Astrocyte (in vitro differentiated cells and primary cell): ENCODE measurements around the gene CEP57. TPM values are rescaled to one million over a fixed set of nuclear protein-coding genes. Genes with fewer than 3 reads are reported as not detected.

Experiments
- DNase-seq: peaks from one replicate; pipeline ENCODE4 v3.0.0-alpha.2; 2010; ENCODE audit warnings: low read depth
- FAIRE-seq: peaks from 2 replicates; lab custom pipeline; 2011; peaks lifted over from hg19 to GRCh38; lab: Jason Lieb, UNC
- H2AFZ ChIP-seq: 2 replicates; pipeline ENCODE4 v1.6.0; 2012; ENCODE audit warnings: low read depth, low read length, inconsistent platforms
- H3K27ac ChIP-seq: 2 replicates; pipeline ENCODE4 v1.5.1; 2011; ENCODE audit warnings: low read depth, low read length, inconsistent platforms
- H3K27me3 ChIP-seq: 2 replicates; pipeline ENCODE4 v1.6.0; 2011; ENCODE audit warnings: low read length, inconsistent platforms; ENCODE audit not compliant: insufficient read depth
- H3K36me3 ChIP-seq: 2 replicates; pipeline ENCODE4 v1.5.1; 2011; ENCODE audit warnings: low read length, inconsistent platforms; ENCODE audit not compliant: insufficient read depth
- H3K4me1 ChIP-seq: 2 replicates; pipeline ENCODE4 v1.5.1; 2011; ENCODE audit warnings: low read length, inconsistent platforms; ENCODE audit not compliant: insufficient read depth
- H3K4me2 ChIP-seq: 2 replicates; pipeline ENCODE4 v1.6.0; 2012; ENCODE audit warnings: low read length, inconsistent platforms
- H3K4me3 ChIP-seq: 2 replicates; pipeline ENCODE4 v1.5.1; 2011; ENCODE audit warnings: low read depth, mild to moderate bottlenecking, low read length, inconsistent platforms; ENCODE audit not compliant: insufficient read depth
- H3K79me2 ChIP-seq: 2 replicates; pipeline ENCODE4 v1.6.0; 2012; ENCODE audit warnings: mild to moderate bottlenecking, low read length, inconsistent platforms; ENCODE audit not compliant: insufficient read depth
- H3K9ac ChIP-seq: 2 replicates; pipeline ENCODE4 v1.6.0; 2012; ENCODE audit warnings: mild to moderate bottlenecking, low read length, inconsistent platforms
- H3K9me3 ChIP-seq: 2 replicates; pipeline ENCODE4 v1.5.1; 2012; ENCODE audit warnings: low read depth, mild to moderate bottlenecking, low read length, inconsistent platforms; ENCODE audit not compliant: insufficient read depth
- H4K20me1 ChIP-seq: 2 replicates; pipeline ENCODE4 v1.6.0; 2012; ENCODE audit warnings: low read length, inconsistent platforms; ENCODE audit not compliant: insufficient read depth
- H3K27ac Mint-ChIP-seq: one replicate; pipeline ENCODE4 v1.8.0; 2021; ENCODE audit warnings: mild to moderate bottlenecking, mixed read lengths; ENCODE audit not compliant: unreplicated experiment
- H3K27me3 Mint-ChIP-seq: one replicate; pipeline ENCODE4 v1.8.0; 2021; ENCODE audit warnings: low read depth, mixed read lengths; ENCODE audit not compliant: unreplicated experiment
- H3K36me3 Mint-ChIP-seq: one replicate; pipeline ENCODE4 v1.8.0; 2021; ENCODE audit warnings: low read depth, mixed read lengths; ENCODE audit not compliant: unreplicated experiment
- H3K4me1 Mint-ChIP-seq: one replicate; pipeline ENCODE4 v1.8.0; 2021; ENCODE audit warnings: low read depth, mixed read lengths; ENCODE audit not compliant: unreplicated experiment
- H3K4me3 Mint-ChIP-seq: one replicate; pipeline ENCODE4 v1.8.0; 2021; ENCODE audit warnings: mild to moderate bottlenecking, moderate library complexity, mixed read lengths; ENCODE audit not compliant: unreplicated experiment
- H3K9me3 Mint-ChIP-seq: one replicate; pipeline ENCODE4 v1.8.0; 2021; ENCODE audit warnings: mild to moderate bottlenecking, mixed read lengths; ENCODE audit not compliant: unreplicated experiment
- EZH2 ChIP-seq: IDR thresholded peaks from 2 replicates; pipeline ENCODE4 v1.6.1; 2012; ENCODE audit warnings: mild to moderate bottlenecking, low read length, inconsistent platforms; ENCODE audit not compliant: insufficient read depth
- total RNA-seq: library from RNA; stranded (reverse); gene quantifications from 2 replicates; pipeline ENCODE4 v1.2.1, GENCODE V29; 2021
- TF ChIP-seq, protein P1 (sequence below): IDR thresholded peaks from 2 replicates; pipeline ENCODE4 v1.5.1; 2011; ENCODE audit warnings: low read depth, mild to moderate bottlenecking, inconsistent platforms, low read length, moderate library complexity; ENCODE audit not compliant: insufficient read depth

CEP57 gene
- total RNA-seq, 1 donor from 2014 or later, result 23.5 TPM

DNA sequence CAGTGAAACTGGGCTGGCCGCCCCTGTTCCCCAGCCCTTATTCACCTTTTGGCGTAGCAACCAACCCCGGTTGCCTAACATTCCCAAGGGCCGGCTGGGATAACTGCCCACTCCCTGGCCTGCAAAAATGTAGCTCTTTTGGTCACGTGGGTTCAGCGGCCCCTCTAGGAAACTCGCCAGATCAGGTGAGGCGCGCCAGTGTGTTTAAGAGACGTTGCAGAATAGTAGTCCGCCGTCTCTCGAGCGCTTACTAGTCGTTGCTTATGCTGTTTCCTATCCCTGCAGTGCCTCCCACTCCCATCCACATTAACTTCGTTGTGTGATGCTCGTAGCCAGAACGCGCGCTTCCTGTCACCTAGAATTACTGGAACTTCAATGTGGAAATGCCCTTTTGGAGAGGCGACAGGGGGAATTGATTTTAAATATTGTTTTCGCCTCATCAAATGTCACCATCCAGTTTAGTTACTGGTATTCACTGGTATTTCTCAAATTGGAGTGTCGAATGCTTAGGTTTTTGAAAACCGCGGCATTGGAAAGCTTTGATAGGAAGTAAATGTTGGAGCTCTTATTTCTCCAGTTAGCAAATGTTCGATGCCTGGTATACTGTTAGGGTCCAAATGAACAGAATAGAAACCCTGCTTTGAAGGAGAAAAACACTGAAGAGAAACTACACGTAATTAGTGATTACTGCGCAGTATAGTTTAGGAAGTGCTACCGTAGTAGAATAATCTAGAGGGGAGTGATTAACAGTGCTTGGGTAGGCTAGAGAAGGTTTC, 823 bp downstream of the CEP57 start:
- Histone ChIP-seq H3K9me3 (no peaks in the 10 kb centered on the region), H2AFZ (peak overlapping the region; percentile 92), H3K27ac (peak overlapping the region; percentile 99), H3K4me1 (peaks cover 13% of the 10 kb centered on the region), H3K9ac (peak overlapping the region; percentile 95), H3K4me2 (peak overlapping the region; percentile 96), H3K4me3 (peak overlapping the region; percentile 96), H3K79me2 (peaks cover 74% of the 10 kb centered on the region), H3K36me3 (peaks cover under 1% of the 10 kb centered on the region), H4K20me1 (peaks cover 5% of the 10 kb centered on the region), H3K27me3 (no peaks in the 10 kb centered on the region)
- Mint-ChIP-seq H3K36me3 (no peaks in the 10 kb centered on the region), H3K9me3 (no peaks in the 10 kb centered on the region), H3K27ac (peak overlapping the region; percentile 99), H3K27me3 (no peaks in the 10 kb centered on the region), H3K4me3 (peak overlapping the region; percentile 95), H3K4me1 (peaks cover 19% of the 10 kb centered on the region)
- peak; percentile 57 for DNase-seq
- no peak for FAIRE-seq
- no peak for TF ChIP-seq EZH2
- TF ChIP-seq, protein P1, sequence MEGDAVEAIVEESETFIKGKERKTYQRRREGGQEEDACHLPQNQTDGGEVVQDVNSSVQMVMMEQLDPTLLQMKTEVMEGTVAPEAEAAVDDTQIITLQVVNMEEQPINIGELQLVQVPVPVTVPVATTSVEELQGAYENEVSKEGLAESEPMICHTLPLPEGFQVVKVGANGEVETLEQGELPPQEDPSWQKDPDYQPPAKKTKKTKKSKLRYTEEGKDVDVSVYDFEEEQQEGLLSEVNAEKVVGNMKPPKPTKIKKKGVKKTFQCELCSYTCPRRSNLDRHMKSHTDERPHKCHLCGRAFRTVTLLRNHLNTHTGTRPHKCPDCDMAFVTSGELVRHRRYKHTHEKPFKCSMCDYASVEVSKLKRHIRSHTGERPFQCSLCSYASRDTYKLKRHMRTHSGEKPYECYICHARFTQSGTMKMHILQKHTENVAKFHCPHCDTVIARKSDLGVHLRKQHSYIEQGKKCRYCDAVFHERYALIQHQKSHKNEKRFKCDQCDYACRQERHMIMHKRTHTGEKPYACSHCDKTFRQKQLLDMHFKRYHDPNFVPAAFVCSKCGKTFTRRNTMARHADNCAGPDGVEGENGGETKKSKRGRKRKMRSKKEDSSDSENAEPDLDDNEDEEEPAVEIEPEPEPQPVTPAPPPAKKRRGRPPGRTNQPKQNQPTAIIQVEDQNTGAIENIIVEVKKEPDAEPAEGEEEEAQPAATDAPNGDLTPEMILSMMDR, result no peak

DNA sequence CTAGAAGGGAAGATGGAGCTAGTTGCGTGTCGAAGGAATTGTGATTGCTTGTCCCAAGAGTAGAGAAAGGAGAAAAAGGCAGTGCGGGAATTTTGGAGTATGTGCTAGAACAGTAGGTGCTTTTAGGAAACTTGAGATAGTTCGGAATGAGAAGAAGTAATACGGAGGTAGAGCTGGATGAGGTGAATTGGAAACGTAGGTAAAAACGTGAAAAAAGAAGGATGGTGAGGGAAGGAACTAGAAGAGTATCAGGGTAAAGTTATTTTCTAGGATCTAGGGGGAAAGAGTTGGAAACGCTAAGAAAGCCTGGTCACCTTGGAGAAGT, 1.4 kb downstream of the CEP57 start:
- peaks cover 5% of the 10 kb centered on the region for H4K20me1 ChIP-seq
- H3K79me2 ChIP-seq, result peaks cover 80% of the 10 kb centered on the region
- H3K4me3 ChIP-seq, result peak overlapping the region; percentile 96
- TF ChIP-seq, protein P1, result no peak
- TF ChIP-seq EZH2, result no peak
- peak overlapping the region; percentile 96 for H3K4me2 ChIP-seq
- no peaks in the 10 kb centered on the region for H3K27me3 ChIP-seq
- no peaks in the 10 kb centered on the region for H3K9me3 ChIP-seq
- H2AFZ ChIP-seq, result peak overlapping the region; percentile 92
- no peaks in the 10 kb centered on the region for H3K9me3 Mint-ChIP-seq
- H3K4me1 Mint-ChIP-seq, result peaks cover 19% of the 10 kb centered on the region
- H3K27ac ChIP-seq, result peak overlapping the region; percentile 99
- no peak for DNase-seq
- H3K27me3 Mint-ChIP-seq, result no peaks in the 10 kb centered on the region
- no peak for FAIRE-seq
- no peaks in the 10 kb centered on the region for H3K36me3 ChIP-seq
- peak overlapping the region; percentile 95 for H3K4me3 Mint-ChIP-seq
- H3K9ac ChIP-seq, result peak overlapping the region; percentile 95
- no peaks in the 10 kb centered on the region for H3K36me3 Mint-ChIP-seq
- no peak overlapping the region for H3K27ac Mint-ChIP-seq
- peaks cover 13% of the 10 kb centered on the region for H3K4me1 ChIP-seq

DNA sequence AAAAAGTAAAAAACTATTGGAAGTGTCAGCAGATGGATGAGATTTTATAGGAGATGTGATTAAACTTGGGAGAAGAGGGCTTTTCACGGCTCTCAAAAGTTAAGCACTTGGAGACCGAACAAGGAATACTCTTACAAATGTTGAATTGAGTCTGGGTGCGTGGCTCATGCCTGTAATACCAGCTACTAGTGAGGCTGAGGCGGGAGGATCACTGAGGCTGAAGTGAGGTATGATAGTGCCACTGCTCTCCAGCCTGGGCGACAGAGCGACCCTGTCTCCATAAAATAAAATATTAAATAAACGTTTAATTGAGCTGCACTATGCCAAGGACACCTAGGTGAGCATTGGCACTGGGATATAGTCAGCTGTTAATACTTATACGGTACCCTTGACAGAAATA, 1.9 kb downstream of the CEP57 start:
- no peaks in the 10 kb centered on the region for H3K9me3 ChIP-seq
- H3K9ac ChIP-seq, result no peak overlapping the region
- Mint-ChIP-seq H3K4me3 (peak overlapping the region; percentile 95), H3K27me3 (no peaks in the 10 kb centered on the region), H3K4me1 (peaks cover 19% of the 10 kb centered on the region), H3K36me3 (no peaks in the 10 kb centered on the region), H3K9me3 (no peaks in the 10 kb centered on the region), H3K27ac (no peak overlapping the region)
- H3K27me3 ChIP-seq, result no peaks in the 10 kb centered on the region
- DNase-seq (no peak), FAIRE-seq (no peak)
- no peak overlapping the region for H3K27ac ChIP-seq
- H4K20me1 ChIP-seq, result peaks cover 5% of the 10 kb centered on the region
- peaks cover 13% of the 10 kb centered on the region for H3K4me1 ChIP-seq
- H3K4me2 ChIP-seq, result peak overlapping the region; percentile 96
- no peak for TF ChIP-seq EZH2
- TF ChIP-seq, protein P1, result no peak
- H2AFZ ChIP-seq, result no peak overlapping the region
- H3K36me3 ChIP-seq, result no peaks in the 10 kb centered on the region
- H3K79me2 ChIP-seq, result peaks cover 82% of the 10 kb centered on the region
- no peak overlapping the region for H3K4me3 ChIP-seq
